Glutamatergic neuron (in vitro differentiated cells): ENCODE data around the gene ITSN1. TPM values are rescaled to one million over a fixed set of nuclear protein-coding genes. Genes with fewer than 3 reads are reported as not detected.

Experiments
- DNase-seq: peaks from one replicate; pipeline ENCODE4 v3.0.0; 2022
- H3K27ac Mint-ChIP-seq: one replicate; pipeline ENCODE4 v1.8.0; 2020; ENCODE audit warnings: mild to moderate bottlenecking, mixed read lengths, inconsistent platforms; ENCODE audit not compliant: unreplicated experiment
- H3K27me3 Mint-ChIP-seq: one replicate; pipeline ENCODE4 v1.8.0; 2020; ENCODE audit warnings: mild to moderate bottlenecking, moderate library complexity, mixed read lengths, inconsistent platforms; ENCODE audit not compliant: unreplicated experiment
- H3K36me3 Mint-ChIP-seq: one replicate; pipeline ENCODE4 v1.8.0; 2020; ENCODE audit warnings: mild to moderate bottlenecking, mixed read lengths, inconsistent platforms; ENCODE audit not compliant: unreplicated experiment
- H3K4me1 Mint-ChIP-seq: one replicate; pipeline ENCODE4 v1.8.0; 2020; ENCODE audit warnings: mild to moderate bottlenecking, low read depth, mixed read lengths, inconsistent platforms; ENCODE audit not compliant: unreplicated experiment
- H3K4me3 Mint-ChIP-seq: one replicate; pipeline ENCODE4 v1.8.0; 2020; ENCODE audit warnings: mild to moderate bottlenecking, mixed read lengths, inconsistent platforms; ENCODE audit not compliant: unreplicated experiment
- H3K9me3 Mint-ChIP-seq: one replicate; pipeline ENCODE4 v1.8.0; 2020; ENCODE audit warnings: mild to moderate bottlenecking, moderate library complexity, mixed read lengths, inconsistent platforms; ENCODE audit not compliant: unreplicated experiment
- total RNA-seq: library from RNA; stranded (reverse); fragmentation: NEBNext Ultra II Directional; extraction: Animal tissue kit (Norgen Biotek cat#: 25700); gene quantifications from one replicate; pipeline ENCODE4 v1.2.1, GENCODE V29; 2021; ENCODE audit not compliant: unreplicated experiment
- TF ChIP-seq, protein P1 (sequence below): fragments of 200-600 bp; sonication (generic); IDR thresholded peaks from one replicate; pipeline ENCODE4 v1.5.0; 2021; ENCODE audit not compliant: partially characterized antibody, unreplicated experiment

ITSN1 gene
- total RNA-seq, 1 donor from 2014 or later: 89.1 TPM

DNA sequence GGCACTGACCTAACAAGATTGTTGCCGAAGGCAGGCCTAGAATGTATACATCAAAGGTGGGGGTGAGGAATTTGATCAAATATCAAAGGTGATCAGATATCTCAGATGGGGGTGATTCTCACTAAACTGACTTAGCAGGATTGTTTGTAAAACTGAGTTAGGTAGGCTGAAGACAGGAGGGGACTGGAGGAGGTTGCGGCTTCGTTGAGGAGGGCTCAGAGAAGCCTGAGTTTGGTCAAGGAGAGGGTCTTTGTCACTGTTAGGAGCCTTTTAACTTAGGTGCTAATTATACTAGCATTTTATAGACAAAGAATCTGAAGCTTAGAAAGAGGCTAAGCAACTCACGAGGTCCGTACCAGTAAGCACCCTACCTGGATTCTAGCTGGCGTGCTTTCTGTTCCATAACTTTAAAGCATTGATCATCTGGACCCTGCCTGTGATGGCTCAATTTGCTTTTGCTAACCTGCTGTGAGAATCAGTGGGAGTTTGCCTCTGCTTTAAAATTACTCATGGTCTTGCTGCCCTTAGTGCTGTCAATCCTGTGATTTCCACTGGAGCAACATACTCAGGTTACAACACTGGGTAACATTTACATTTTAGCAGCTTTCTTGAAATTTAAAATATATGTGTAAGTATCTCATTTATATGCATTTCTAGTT, 49.8 kb downstream of the ITSN1 start:
- H3K27ac Mint-ChIP-seq: no peak overlapping the region
- no peak for DNase-seq
- peaks cover 21% of the 10 kb centered on the region for H3K4me1 Mint-ChIP-seq

DNA sequence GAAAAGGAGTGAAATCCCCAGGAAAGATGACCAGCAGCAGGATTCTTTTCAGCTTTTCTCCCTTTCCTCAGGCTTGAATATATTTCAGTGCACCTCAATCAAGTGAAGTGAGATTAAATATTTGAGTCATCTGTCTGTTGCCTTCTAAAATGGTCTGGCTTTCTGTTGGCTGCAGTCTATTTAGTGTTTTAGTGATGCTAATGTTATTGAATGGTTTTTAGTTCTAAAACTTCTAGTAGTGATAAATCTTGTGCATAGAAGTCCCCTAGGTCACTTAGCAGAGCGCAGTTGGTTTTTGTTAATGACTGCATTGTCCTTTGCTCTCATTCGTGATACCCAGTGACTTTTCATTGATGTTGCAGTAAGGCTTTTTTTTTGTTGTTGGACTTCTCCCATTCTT, 53.5 kb downstream of the ITSN1 start:
- H3K27ac Mint-ChIP-seq: no peak overlapping the region
- no peaks in the 10 kb centered on the region for H3K9me3 Mint-ChIP-seq
- no peak overlapping the region for H3K4me3 Mint-ChIP-seq
- TF ChIP-seq, protein P1, sequence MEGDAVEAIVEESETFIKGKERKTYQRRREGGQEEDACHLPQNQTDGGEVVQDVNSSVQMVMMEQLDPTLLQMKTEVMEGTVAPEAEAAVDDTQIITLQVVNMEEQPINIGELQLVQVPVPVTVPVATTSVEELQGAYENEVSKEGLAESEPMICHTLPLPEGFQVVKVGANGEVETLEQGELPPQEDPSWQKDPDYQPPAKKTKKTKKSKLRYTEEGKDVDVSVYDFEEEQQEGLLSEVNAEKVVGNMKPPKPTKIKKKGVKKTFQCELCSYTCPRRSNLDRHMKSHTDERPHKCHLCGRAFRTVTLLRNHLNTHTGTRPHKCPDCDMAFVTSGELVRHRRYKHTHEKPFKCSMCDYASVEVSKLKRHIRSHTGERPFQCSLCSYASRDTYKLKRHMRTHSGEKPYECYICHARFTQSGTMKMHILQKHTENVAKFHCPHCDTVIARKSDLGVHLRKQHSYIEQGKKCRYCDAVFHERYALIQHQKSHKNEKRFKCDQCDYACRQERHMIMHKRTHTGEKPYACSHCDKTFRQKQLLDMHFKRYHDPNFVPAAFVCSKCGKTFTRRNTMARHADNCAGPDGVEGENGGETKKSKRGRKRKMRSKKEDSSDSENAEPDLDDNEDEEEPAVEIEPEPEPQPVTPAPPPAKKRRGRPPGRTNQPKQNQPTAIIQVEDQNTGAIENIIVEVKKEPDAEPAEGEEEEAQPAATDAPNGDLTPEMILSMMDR: no peak
- H3K27me3 Mint-ChIP-seq: no peaks in the 10 kb centered on the region
- H3K4me1 Mint-ChIP-seq: peaks cover 15% of the 10 kb centered on the region
- no peaks in the 10 kb centered on the region for H3K36me3 Mint-ChIP-seq
- DNase-seq: no peak

More for the DNA sequence above, 49.8 kb downstream of the ITSN1 start:
- no peak overlapping the region for H3K4me3 Mint-ChIP-seq
- no peaks in the 10 kb centered on the region for H3K27me3 Mint-ChIP-seq
- TF ChIP-seq, protein P1: no peak
- H3K36me3 Mint-ChIP-seq: no peaks in the 10 kb centered on the region
- H3K9me3 Mint-ChIP-seq: no peaks in the 10 kb centered on the region

DNA sequence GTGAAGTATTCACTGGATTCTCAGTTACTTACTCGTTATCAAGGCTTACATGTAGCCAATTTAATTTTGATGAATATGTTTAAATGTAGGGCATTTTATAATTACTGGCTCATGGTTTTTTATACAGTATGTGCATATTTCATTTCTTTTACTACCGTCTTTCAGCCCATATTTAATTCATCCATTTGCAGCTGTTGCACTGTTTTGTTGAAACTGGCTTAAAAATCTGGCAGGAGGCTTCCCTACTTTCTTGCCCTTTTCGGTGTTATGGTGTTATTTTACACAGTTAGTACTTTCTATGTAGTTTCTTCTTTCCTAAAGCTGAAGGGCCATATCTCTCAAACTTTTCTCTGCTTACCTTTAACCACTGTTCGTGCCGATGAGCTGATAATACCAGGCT, 54.2 kb downstream of the ITSN1 start:
- Mint-ChIP-seq H3K27me3 (no peaks in the 10 kb centered on the region), H3K27ac (no peak overlapping the region), H3K36me3 (no peaks in the 10 kb centered on the region), H3K9me3 (no peaks in the 10 kb centered on the region), H3K4me1 (peaks cover 12% of the 10 kb centered on the region), H3K4me3 (no peak overlapping the region)
- TF ChIP-seq, protein P1: no peak
- DNase-seq: no peak

DNA sequence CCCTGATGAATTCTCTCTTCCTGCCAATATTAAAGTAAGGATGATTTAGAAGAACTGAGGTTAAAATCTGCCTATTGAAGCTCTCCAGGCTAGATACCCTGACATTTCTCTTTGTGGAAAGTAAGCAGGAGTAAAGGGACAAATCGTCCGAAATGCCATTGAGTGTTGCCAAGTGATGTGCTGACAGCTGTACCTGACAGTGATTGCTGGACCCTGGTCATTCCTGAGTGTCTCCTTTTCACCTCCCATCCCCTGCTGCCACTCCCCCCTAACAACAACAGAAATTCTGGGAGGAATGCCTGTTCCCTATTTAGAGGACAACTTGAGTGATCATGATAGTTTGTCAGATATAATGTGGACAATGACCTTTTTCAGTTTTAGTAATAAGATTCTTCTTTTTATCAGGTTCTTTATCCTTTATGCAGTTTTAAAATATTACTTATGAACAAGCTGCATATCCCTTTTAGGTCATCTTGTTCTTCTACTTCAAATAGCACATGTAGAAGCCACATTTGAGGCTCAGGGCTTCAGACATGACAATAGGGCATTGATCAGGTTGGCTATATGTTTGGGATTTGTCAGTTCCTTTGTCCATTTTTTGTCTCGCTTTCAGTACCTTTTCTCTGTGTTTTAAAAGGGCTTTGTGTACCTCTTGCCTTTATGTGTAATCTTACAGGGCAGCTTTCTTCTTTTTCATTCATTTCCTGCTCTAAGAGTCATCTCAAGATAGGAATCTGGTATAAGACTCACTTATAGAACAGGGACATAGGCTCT, 56.0 kb downstream of the ITSN1 start:
- Mint-ChIP-seq H3K4me3 (no peak overlapping the region), H3K4me1 (peaks cover 7% of the 10 kb centered on the region), H3K9me3 (no peaks in the 10 kb centered on the region), H3K27ac (no peak overlapping the region), H3K27me3 (no peaks in the 10 kb centered on the region), H3K36me3 (no peaks in the 10 kb centered on the region)
- TF ChIP-seq, protein P1: no peak
- DNase-seq: no peak

DNA sequence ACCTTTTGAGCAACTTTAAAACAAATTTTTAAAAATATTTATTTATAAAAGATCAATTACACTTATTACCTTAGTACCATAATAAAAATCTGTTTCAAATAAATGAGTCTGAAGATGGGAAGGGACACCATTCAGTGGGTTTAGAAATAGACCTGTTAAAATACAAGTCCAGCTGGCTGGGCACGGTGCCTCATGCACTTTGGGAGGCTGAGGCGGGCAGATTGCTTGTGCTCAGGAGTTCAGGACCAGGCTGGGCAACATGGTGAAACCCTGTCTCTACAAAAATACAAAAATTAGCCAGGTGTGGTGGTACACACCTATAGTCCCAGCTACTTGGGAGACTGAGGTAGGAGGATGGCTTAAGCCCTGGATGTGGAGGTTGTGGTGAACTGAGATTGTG, 57.0 kb downstream of the ITSN1 start:
- no peak overlapping the region for H3K27ac Mint-ChIP-seq
- H3K27me3 Mint-ChIP-seq: no peaks in the 10 kb centered on the region
- TF ChIP-seq, protein P1: no peak
- H3K36me3 Mint-ChIP-seq: no peaks in the 10 kb centered on the region
- no peak overlapping the region for H3K4me3 Mint-ChIP-seq
- DNase-seq: no peak
- H3K4me1 Mint-ChIP-seq: peaks cover 7% of the 10 kb centered on the region
- H3K9me3 Mint-ChIP-seq: no peaks in the 10 kb centered on the region
